BJ (cell line): ENCODE data around the gene NHSL1. TPM values are rescaled to one million over a fixed set of nuclear protein-coding genes. Genes with fewer than 3 reads are reported as not detected.

ENCODE experiments used
- CTCF ChIA-PET: fragments of 350-600 bp; formaldehyde crosslinking; extraction: SDS; loops from one replicate; lab custom pipeline; 2021; ENCODE audit warnings: antibody characterized with exemption, inconsistent platforms; lab: Yijun Ruan, JAX
- POLR2A ChIA-PET: fragments of 300-600 bp; sonication (Branson Sonifier 250); formaldehyde crosslinking; extraction: SDS; loops from one replicate; lab custom pipeline; 2021; ENCODE audit warnings: antibody characterized with exemption; lab: Charles Lee
- DNase-seq: peaks from one replicate; pipeline ENCODE4 v3.0.0-alpha.2; 2011; ENCODE audit warnings: low read depth
- H3K27me3 ChIP-seq: 2 replicates; pipeline ENCODE4 v1.6.0; 2011; ENCODE audit warnings: low read length; ENCODE audit not compliant: control insufficient read depth, insufficient read depth
- H3K36me3 ChIP-seq: 2 replicates; pipeline ENCODE4 v1.5.1; 2011; ENCODE audit warnings: low read length; ENCODE audit not compliant: control insufficient read depth, insufficient read depth
- H3K4me3 ChIP-seq: 2 replicates; pipeline ENCODE4 v1.5.1; 2011; ENCODE audit warnings: low read depth, mild to moderate bottlenecking, control low read depth, low read length
- polyA plus RNA-seq: library from polyadenylated mRNA; depleted of rRNA; stranded (reverse); fragments of >200 nt; gene quantifications from 2 replicates; pipeline ENCODE4 v1.2.3, GENCODE V29; 2011
- TF ChIP-seq, protein P1 (sequence below): IDR thresholded peaks from 2 replicates; pipeline ENCODE4 v1.5.1; 2011; ENCODE audit warnings: low read depth, mild to moderate bottlenecking, control low read depth, inconsistent platforms, low read length, moderate library complexity; ENCODE audit not compliant: insufficient read depth

NHSL1 gene
- polyA plus RNA-seq, 1 experiment, result 3.6 TPM

DNA sequence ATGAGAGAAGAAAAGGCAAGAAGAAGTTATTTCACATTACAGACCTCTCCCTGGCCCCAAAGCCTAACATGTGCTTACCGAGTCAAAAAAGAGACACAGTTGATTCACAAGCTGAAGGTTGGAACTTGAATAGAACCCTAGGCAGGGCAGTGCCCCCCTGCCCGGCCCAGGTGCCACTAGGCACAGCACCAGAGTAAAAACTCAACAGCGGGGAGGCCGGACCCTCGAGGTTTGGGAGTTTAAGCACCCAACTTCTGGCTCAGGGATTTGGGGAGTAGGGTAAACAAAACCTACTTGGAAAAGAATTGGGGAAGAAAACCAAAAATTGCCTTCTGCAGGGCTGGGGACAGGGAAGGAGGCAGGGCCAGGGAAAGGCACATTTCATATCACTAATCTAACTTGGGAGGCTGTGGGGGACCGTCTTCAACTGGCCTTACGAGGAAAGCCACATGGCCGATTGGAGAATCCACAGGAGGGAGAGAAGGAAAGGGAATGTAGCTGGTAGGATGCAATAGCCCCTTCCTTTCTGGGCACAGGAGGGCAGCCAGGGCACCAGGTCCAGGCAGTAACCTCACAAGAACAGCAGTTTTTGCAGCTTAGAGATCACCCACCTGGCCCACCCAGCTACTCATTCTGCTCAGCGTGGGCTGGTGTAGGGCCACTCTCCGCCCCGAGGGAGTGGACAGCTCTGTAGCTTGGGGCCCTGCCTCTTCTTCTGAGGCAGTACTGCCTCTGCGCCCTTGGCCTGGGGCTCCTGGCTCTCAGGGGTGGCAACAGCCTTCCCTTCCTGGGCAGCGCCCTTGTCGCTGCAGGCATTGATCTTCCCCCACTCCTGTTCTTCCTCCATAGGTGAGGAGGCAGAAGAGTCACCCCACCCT lies 97.1 kb downstream of the NHSL1 start:
- Histone ChIP-seq H3K4me3 (no peak overlapping the region), H3K36me3 (peaks cover 3% of the 10 kb centered on the region; the same call in 1 of the 2 replicates), H3K27me3 (no peaks in the 10 kb centered on the region)
- TF ChIP-seq, protein P1, sequence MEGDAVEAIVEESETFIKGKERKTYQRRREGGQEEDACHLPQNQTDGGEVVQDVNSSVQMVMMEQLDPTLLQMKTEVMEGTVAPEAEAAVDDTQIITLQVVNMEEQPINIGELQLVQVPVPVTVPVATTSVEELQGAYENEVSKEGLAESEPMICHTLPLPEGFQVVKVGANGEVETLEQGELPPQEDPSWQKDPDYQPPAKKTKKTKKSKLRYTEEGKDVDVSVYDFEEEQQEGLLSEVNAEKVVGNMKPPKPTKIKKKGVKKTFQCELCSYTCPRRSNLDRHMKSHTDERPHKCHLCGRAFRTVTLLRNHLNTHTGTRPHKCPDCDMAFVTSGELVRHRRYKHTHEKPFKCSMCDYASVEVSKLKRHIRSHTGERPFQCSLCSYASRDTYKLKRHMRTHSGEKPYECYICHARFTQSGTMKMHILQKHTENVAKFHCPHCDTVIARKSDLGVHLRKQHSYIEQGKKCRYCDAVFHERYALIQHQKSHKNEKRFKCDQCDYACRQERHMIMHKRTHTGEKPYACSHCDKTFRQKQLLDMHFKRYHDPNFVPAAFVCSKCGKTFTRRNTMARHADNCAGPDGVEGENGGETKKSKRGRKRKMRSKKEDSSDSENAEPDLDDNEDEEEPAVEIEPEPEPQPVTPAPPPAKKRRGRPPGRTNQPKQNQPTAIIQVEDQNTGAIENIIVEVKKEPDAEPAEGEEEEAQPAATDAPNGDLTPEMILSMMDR, result no peak
- DNase-seq, result no peak
- ChIA-PET CTCF (interaction anchor here (0.9 to 5.1 kb wide), 3 partner anchors 44 to 286 kb away, joined by 3 to 34 read pairs (median 3); no protein-coding TSS in a partner anchor), POLR2A (no interaction called here)

DNA sequence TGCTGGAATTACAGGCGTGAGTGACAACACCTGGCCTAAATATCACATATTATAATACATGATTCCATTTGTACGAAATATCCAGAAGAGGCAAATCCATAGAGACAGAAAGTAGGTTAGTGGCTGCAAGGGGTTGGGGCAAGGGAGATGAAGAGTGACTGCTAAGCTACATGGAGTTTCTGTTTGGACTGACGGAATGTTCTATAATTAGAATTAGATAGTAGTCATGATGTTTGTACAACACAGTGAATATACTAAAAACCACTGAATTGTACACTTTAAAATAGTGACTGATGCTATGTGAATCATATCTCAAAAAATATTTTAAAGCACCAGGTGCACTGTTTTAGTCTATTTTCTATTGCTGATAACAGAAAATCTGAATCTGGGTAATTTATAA lies 99.0 kb downstream of the NHSL1 start:
- no peak overlapping the region for H3K4me3 ChIP-seq
- TF ChIP-seq, protein P1, result no peak
- CTCF ChIA-PET, result no interaction called here
- H3K27me3 ChIP-seq, result no peaks in the 10 kb centered on the region
- H3K36me3 ChIP-seq, result no peaks in the 10 kb centered on the region
- DNase-seq, result no peak
- POLR2A ChIA-PET, result no interaction called here

DNA sequence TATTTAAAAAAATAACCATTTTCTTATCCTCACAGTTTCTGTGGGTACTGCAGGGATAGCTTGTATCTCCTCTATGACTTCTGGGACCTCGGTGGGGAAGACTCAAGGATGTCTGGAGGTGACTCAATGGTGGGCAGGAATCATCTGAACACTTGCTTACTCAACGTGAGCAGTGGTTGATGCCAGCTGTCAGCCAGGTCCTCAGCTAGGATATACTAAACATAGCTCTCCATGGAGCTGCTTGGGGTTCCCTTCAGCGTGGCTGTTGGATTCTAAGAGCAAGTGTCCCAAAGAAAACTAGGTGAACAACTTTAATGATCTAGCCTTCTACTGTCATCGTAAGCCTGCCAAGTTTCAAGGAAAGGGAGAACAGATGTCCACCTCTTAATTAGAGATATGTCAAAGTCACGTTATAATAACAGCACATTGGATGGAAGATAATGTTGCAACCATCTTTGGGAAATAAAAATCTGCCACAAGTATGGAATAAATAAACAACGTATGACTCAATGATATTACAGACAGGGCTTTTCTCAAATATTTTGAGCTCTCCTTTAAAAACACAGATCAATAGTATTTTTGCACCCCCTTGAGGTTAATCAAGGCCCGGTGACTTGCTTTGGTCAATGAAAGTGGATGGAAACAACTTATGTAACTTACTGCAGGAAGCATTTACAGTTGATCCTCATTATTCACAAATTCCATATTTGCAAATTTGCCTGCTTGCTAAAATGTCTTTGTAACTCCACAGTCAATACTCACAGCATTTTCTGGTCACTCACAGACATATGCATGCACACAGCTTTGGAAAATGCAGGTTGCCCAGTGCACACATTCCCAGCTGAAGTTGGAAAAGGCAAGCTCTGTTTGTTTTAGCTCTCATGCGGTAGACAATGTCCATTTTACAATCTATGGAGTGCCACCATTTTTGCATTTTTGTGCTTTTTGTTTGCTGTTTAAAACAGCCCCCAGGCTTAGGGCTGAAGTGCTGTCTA lies 101.9 kb downstream of the NHSL1 start:
- TF ChIP-seq, protein P1, result no peak
- CTCF ChIA-PET, result interaction anchor here (0.7 to 0.9 kb wide), 2 partner anchors 15 to 393 kb away, joined by 3 read pairs; no protein-coding TSS in a partner anchor
- H3K27me3 ChIP-seq, result no peaks in the 10 kb centered on the region; the same call in 1 of the 2 replicates
- H3K36me3 ChIP-seq, result no peaks in the 10 kb centered on the region
- no peak for DNase-seq
- POLR2A ChIA-PET, result no interaction called here
- no peak overlapping the region for H3K4me3 ChIP-seq

DNA sequence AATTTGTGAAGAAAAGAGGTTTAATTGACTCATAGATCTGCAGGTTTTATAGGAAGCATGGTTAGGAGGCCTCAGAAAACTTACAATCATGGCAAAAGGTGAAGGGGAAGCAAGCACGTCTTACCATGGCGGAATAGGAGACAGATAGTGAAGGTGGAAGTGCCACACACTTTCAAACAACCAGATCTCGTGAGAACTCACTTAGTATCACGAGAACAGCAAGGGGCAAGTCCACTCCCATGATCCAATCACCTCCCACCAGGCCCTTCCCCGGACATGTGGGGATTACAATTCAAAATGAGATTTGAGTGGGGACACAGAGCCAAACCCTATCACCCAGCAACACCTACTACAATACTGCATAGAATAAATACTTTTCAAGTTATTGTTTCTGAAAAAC lies 102.6 kb downstream of the NHSL1 start:
- TF ChIP-seq, protein P1, result no peak
- no peak for DNase-seq
- CTCF ChIA-PET, result interaction anchor here (0.7 kb wide), 1 partner anchor 14 kb away, joined by 3 read pairs; no protein-coding TSS in a partner anchor
- H3K36me3 ChIP-seq, result no peaks in the 10 kb centered on the region
- POLR2A ChIA-PET, result no interaction called here
- H3K27me3 ChIP-seq, result no peaks in the 10 kb centered on the region; the same call in 1 of the 2 replicates
- H3K4me3 ChIP-seq, result no peak overlapping the region
